Fibroblast of upper back skin (primary cell): Measurements from ENCODE around the gene ETNK1.
"Not testable (repeated sequence)": the region's sequence is repeated elsewhere in the genome, so short reads cannot be mapped to it uniquely, and the experiment has no call there.

Experiments used
- DNase-seq: peaks from one replicate; pipeline ENCODE4 v3.0.0-alpha.2; 2013

Gene ETNK1

GRCh38 chr12:22624870-22625761 lies at the start of gene ETNK1:
TSS of gene ETNK1 (plus strand) at chr12:22625171. CDS start at chr12:22625431, 260 bp downstream.
- peak; percentile 89 for DNase-seq

GRCh38 chr12:22576065-22576464 lies 48.9 kb upstream of the ETNK1 start:
- DNase-seq = no peak

GRCh38 chr12:22576473-22576872 lies 48.5 kb upstream of the ETNK1 start:
- no peak for DNase-seq

GRCh38 chr12:22577667-22578066 lies 47.3 kb upstream of the ETNK1 start:
- DNase-seq = no peak

GRCh38 chr12:22578328-22578727 lies 46.6 kb upstream of the ETNK1 start:
- DNase-seq = no peak

- no peak for DNase-seq
These were observed 36.2 kb upstream of the ETNK1 start for GRCh38 chr12:22588817-22589216.

GRCh38 chr12:22593864-22594263 lies 31.1 kb upstream of the ETNK1 start:
- DNase-seq = no peak

GRCh38 chr12:22597539-22597938 lies 27.4 kb upstream of the ETNK1 start:
- not testable (repeated sequence) for DNase-seq

- no peak for DNase-seq
These were observed 26.7 kb upstream of the ETNK1 start for GRCh38 chr12:22598141-22598762.

GRCh38 chr12:22598763-22599161 lies 26.2 kb upstream of the ETNK1 start:
- DNase-seq = no peak

GRCh38 chr12:22600181-22600580 lies 24.8 kb upstream of the ETNK1 start:
- DNase-seq = no peak

- no peak for DNase-seq
These were observed 15.5 kb upstream of the ETNK1 start for GRCh38 chr12:22609501-22609900.

GRCh38 chr12:22610131-22610530 lies 14.8 kb upstream of the ETNK1 start:
- no peak for DNase-seq

- DNase-seq = not testable (repeated sequence)
These were observed 12.1 kb upstream of the ETNK1 start for GRCh38 chr12:22612822-22613221.

GRCh38 chr12:22615963-22616501 lies 8.9 kb upstream of the ETNK1 start:
- DNase-seq = no peak

GRCh38 chr12:22617630-22618029 lies 7.3 kb upstream of the ETNK1 start:
- no peak for DNase-seq

- no peak for DNase-seq
These were observed 462 bp upstream of the ETNK1 start for GRCh38 chr12:22624548-22624869.

GRCh38 chr12:22625762-22626294 lies 857 bp downstream of the ETNK1 start:
- DNase-seq = peak; percentile 22

- DNase-seq = peak; percentile 7
These were observed 1.4 kb downstream of the ETNK1 start for GRCh38 chr12:22626406-22626805.

- no peak for DNase-seq
These were observed 2.4 kb downstream of the ETNK1 start for GRCh38 chr12:22627371-22627770.

- DNase-seq = no peak
These were observed 3.3 kb downstream of the ETNK1 start for GRCh38 chr12:22628228-22628627.

GRCh38 chr12:22631863-22632463 lies 7.0 kb downstream of the ETNK1 start:
- DNase-seq = peak; percentile 4

- no peak for DNase-seq
These were observed 9.9 kb downstream of the ETNK1 start for GRCh38 chr12:22634883-22635282.
